ENCODE data around the gene BANK1. TPM values are rescaled to one million over a fixed set of nuclear protein-coding genes. Genes with fewer than 3 reads are reported as not detected.

Gene BANK1
- total RNA-seq, 2 donors from 2014 or later, result not detected

DNA sequence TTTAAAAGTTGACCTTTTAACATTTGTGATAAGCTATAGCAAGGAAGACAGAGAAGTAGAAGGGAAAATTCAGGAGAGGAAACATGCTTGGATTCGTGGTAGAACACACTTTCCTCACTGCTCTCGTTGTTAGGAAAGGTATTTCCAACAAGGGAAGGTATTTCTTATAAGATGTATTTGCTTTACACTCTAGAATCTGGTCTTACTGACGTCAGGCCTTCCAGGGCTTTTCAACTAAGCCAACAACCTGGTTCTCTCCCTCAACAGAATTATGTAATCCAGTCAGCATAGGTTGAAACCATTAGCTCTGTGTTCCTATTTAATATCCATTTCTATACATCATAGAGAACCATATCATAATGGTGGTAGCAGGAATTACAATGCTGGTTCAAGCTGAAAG, 312.8 kb downstream of the BANK1 start:
- H3K9me3 Mint-ChIP-seq, result peaks cover 21 to 25% of the 10 kb centered on the region in 2 donors
- no peak for DNase-seq (ENCODE audit: low spot score in 2 of 2)
- ATAC-seq, result no peak
- H3K27ac Mint-ChIP-seq, result no peak overlapping the region
- peaks cover 0 to 21% of the 10 kb centered on the region in 2 donors for H3K36me3 Mint-ChIP-seq

DNA sequence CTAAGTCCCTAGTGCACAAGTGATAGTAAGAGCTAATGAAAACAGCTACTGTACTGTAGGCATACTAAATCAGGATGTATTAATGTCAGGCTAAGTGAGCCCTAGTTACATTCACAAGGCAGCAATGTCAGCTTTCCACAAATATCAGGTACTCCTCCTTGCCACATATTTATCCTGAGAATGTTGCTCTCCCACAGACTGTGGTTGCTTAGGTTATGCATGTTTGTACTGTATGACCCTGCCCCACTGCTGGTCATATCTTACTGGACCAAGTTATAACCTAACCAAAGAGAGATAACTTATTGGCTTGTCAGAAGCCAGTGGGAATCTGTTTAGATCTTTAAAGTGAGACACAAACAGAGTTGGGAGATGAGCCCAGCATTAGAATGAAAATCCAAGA, 313.7 kb downstream of the BANK1 start:
- ATAC-seq, result no peak
- H3K27ac Mint-ChIP-seq, result no peak overlapping the region
- H3K9me3 Mint-ChIP-seq, result peaks cover 28 to 34% of the 10 kb centered on the region in 2 donors
- H3K36me3 Mint-ChIP-seq, result peaks cover 0 to 27% of the 10 kb centered on the region in 2 donors
- DNase-seq (ENCODE audit: low spot score in 2 of 2), result no peak

GRCh38 chr4:102105983-102106382, 315.5 kb downstream of the BANK1 start:
- no peak for DNase-seq (ENCODE audit: low spot score in 2 of 2)
- peaks cover 32 to 44% of the 10 kb centered on the region in 2 donors for H3K9me3 Mint-ChIP-seq
- peaks cover 0 to 31% of the 10 kb centered on the region in 2 donors for H3K36me3 Mint-ChIP-seq
- H3K27ac Mint-ChIP-seq, result peak overlapping the region in 1 of 2 donors; percentile 9
- no peak for ATAC-seq

DNA sequence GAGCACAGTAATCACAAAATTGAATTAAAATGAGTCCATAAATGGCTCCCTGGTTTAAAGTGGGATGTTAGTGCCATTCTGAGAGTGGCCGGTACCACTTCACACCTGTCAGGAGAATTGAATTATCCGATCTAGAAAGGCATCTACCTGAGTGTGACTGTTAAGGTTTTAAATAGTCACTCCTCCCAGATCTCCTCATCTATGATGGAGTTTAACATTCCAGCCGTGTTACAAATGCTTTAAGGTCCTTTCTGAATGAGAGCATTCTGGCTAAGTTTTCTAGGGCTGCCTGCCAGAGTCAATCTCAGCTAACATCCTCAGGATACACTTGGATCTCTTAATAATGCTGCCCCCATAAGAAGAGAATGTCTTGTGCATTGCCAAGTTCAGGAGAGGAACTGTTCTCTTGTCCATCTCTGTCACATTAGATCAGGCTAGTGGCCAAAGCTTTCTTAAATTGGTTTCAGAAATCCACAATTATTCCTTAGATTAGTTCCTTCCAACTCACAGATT, 323.6 kb downstream of the BANK1 start:
- ATAC-seq, result no peak
- Mint-ChIP-seq H3K36me3 (peaks cover 0 to 5% of the 10 kb centered on the region in 2 donors), H3K27ac (no peak overlapping the region), H3K9me3 (peaks cover 5 to 11% of the 10 kb centered on the region in 2 donors)
- DNase-seq (ENCODE audit: low spot score in 2 of 2), result no peak

DNA sequence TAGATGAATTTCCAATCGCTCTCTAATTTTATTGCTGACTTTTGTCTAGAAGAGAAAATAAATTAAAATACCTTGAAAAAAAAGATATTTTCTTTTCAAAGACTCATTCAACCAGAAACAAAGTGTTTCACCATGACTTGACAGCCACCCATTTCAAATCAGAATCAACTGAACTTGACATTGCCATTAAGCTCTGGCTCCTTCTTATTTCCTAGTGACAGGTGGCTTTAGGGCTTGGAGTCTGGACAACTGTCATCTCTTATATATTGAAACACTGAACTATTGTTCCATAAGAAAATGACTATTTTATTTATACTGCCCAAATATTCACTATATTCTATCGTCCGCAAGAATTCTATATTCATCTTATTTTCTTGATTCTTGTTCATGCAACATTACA, 325.6 kb downstream of the BANK1 start:
- Mint-ChIP-seq H3K9me3 (peaks cover 5% of the 10 kb centered on the region in 2 donors), H3K36me3 (peaks cover 0 to 4% of the 10 kb centered on the region in 2 donors), H3K27ac (no peak overlapping the region)
- DNase-seq (ENCODE audit: low spot score in 2 of 2), result no peak
- no peak for ATAC-seq

GRCh38 chr4:102120846-102121245, 330.3 kb downstream of the BANK1 start:
- Mint-ChIP-seq H3K27ac (no peak overlapping the region), H3K9me3 (peaks cover 19 to 23% of the 10 kb centered on the region in 2 donors), H3K36me3 (peaks cover 0 to 4% of the 10 kb centered on the region in 2 donors)
- no peak for DNase-seq (ENCODE audit: low spot score in 2 of 2)
- no peak for ATAC-seq
